ENCODE results near the gene S100PBP. TPM values are rescaled to one million over a fixed set of nuclear protein-coding genes. Genes with fewer than 3 reads are reported as not detected.

S100PBP gene
- total and polyA plus RNA-seq, 10 of the 15 experiments (the other 5 are each of a cell fraction or from before 2014, with no cell fraction given) = 17.0 to 98.3 (median 40.6) TPM

DNA sequence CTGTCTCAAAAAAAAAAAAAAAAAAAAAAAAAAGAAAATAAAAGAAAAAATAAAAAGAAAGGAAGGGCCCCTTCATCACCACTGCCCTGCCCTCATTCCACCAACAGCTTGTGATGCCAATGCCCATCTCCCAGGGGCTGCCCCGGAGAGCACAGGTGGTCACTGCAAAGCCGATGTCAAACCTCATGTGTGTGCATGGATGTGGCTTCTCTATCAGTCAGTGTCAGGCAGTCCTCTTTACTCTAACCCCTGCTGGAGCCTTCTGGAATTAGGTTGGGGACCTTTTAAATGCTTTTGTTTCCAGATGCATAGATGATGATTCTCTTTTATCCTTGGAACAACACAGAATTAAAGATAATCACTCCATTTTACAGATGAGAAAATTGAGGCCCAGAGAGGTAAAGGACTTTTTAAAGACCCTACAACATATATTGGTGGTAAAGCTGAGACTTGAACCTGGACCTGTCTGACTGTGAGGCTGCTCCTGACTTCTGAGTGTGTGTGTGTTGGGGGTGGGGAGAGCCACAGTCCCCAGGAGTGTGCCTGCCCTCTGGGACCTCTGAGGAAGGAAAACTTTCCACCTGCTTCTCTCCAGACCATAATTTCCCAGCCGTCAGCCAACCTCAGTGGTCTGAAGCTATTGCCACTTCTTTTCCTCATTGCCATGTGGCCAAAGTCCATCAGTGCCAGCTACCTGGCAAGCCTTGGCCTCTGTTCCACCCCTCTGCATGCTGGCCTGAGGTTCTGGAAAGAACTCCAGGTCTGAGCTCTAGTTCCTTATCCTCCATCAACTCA, 86.7 kb downstream of the S100PBP start:
- Histone ChIP-seq H3K4me3 (no peak overlapping the region), H3K27me3 (replicated peaks in 1 of 2; ENCODE audit: control insufficient read depth in 2 of 2, insufficient read depth in 2 of 2, low read length in 1 of 2) (peaks cover 3 to 7% of the 10 kb centered on the region in 2 experiments), H3K9me3 (replicated peaks; ENCODE audit: control insufficient read depth, insufficient read depth, low read length) (no peaks in the 10 kb centered on the region), H2AFZ (ENCODE audit: control insufficient read depth, low read depth, low read length) (no peak overlapping the region), H3K79me2 (ENCODE audit: control insufficient read depth, insufficient read depth, low read length) (no peaks in the 10 kb centered on the region), H3K4me1 (ENCODE audit: control insufficient read depth, insufficient read depth, low read length) (no peaks in the 10 kb centered on the region), H3K4me2 (ENCODE audit: control insufficient read depth, insufficient read depth) (no peak overlapping the region), H4K20me1 (ENCODE audit: control insufficient read depth, insufficient read depth) (no peaks in the 10 kb centered on the region), H3K36me3 (ENCODE audit: control insufficient read depth in 2 of 2, insufficient read depth in 2 of 2, low read length in 1 of 2) (no peaks in the 10 kb centered on the region), H3K9ac (ENCODE audit: control insufficient read depth, insufficient read depth, low read length) (no peak overlapping the region), H3K27ac (ENCODE audit: control insufficient read depth, insufficient read depth) (no peak overlapping the region)
- CTCF ChIA-PET = no interaction called here
- SMC1A ChIA-PET (ENCODE audit: uncharacterized antibody, unreplicated experiment) = interaction anchor here (1.1 to 1.2 kb wide), 3 partner anchors 23 to 150 kb away, joined by 3 read pairs; no protein-coding TSS in a partner anchor
- ATAC-seq (no peak), FAIRE-seq (no peak), DNase-seq (ENCODE audit: low read depth, low spot score) (no peak)
- in situ Hi-C loops (cut with MboI) = no loop called here
- 58% methylated on average over 3 of the region's 3 CpGs for WGBS (ENCODE audit: insufficient coverage, insufficient replicate concordance, low lambda C conversion rate, missing lambda C conversion rate)
- no TSS peak for BruUV-seq (replicated peaks)
- intact Hi-C loops (cut with micrococcal nuclease; ENCODE audit: unreplicated experiment) = no loop called here
- RAD21 ChIA-PET (ENCODE audit: unreplicated experiment) = no interaction called here
- POLR2A ChIA-PET = interaction anchor here (0.5 to 1.0 kb wide), 2 partner anchors 46 to 181 kb away, joined by 3 to 6 read pairs; no protein-coding TSS in a partner anchor
- TF ChIP-seq BHLHE40 (IDR thresholded peaks at IDR 0.05; ENCODE audit: borderline replicate concordance in 1 of 2, low read depth in 2 of 2, low read length in 1 of 2) (no peak), SMARCA5 (IDR thresholded peaks at IDR 0.05) (no peak), MEF2A (IDR thresholded peaks at IDR 0.05; ENCODE audit: insufficient read depth, low read depth, low read length) (no peak), WRNIP1 (IDR thresholded peaks at IDR 0.05; ENCODE audit: borderline replicate concordance, low read depth, low read length) (no peak), FOXM1 (IDR thresholded peaks at IDR 0.05; ENCODE audit: low read depth, low read length) (no peak), SREBF1 (IDR thresholded peaks at IDR 0.05; ENCODE audit: low read length) (no peak), KAT2A (conservative IDR thresholded peaks at IDR 0.05; ENCODE audit: control insufficient read depth, low read depth, low read length) (no peak), DPF2 (IDR thresholded peaks at IDR 0.05) (no peak), LARP7 (IDR thresholded peaks at IDR 0.05) (no peak), SUZ12 (IDR thresholded peaks at IDR 0.05; ENCODE audit: unreplicated experiment) (no peak), CREM (IDR thresholded peaks at IDR 0.05; ENCODE audit: low read depth) (no peak), ZSCAN29 (IDR thresholded peaks at IDR 0.05) (no peak), SRF (IDR thresholded peaks at IDR 0.05; ENCODE audit: low read depth in 2 of 2, low read length in 2 of 2) (no peak), HCFC1 (IDR thresholded peaks at IDR 0.05; ENCODE audit: low read length) (no peak)
- TF ChIP-seq, protein P1, sequence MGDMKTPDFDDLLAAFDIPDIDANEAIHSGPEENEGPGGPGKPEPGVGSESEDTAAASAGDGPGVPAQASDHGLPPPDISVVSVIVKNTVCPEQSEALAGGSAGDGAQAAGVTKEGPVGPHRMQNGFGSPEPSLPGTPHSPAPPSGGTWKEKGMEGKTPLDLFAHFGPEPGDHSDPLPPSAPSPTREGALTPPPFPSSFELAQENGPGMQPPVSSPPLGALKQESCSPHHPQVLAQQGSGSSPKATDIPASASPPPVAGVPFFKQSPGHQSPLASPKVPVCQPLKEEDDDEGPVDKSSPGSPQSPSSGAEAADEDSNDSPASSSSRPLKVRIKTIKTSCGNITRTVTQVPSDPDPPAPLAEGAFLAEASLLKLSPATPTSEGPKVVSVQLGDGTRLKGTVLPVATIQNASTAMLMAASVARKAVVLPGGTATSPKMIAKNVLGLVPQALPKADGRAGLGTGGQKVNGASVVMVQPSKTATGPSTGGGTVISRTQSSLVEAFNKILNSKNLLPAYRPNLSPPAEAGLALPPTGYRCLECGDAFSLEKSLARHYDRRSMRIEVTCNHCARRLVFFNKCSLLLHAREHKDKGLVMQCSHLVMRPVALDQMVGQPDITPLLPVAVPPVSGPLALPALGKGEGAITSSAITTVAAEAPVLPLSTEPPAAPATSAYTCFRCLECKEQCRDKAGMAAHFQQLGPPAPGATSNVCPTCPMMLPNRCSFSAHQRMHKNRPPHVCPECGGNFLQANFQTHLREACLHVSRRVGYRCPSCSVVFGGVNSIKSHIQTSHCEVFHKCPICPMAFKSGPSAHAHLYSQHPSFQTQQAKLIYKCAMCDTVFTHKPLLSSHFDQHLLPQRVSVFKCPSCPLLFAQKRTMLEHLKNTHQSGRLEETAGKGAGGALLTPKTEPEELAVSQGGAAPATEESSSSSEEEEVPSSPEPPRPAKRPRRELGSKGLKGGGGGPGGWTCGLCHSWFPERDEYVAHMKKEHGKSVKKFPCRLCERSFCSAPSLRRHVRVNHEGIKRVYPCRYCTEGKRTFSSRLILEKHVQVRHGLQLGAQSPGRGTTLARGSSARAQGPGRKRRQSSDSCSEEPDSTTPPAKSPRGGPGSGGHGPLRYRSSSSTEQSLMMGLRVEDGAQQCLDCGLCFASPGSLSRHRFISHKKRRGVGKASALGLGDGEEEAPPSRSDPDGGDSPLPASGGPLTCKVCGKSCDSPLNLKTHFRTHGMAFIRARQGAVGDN (IDR thresholded peaks at IDR 0.05) = no peak
- TF ChIP-seq, protein P2, sequence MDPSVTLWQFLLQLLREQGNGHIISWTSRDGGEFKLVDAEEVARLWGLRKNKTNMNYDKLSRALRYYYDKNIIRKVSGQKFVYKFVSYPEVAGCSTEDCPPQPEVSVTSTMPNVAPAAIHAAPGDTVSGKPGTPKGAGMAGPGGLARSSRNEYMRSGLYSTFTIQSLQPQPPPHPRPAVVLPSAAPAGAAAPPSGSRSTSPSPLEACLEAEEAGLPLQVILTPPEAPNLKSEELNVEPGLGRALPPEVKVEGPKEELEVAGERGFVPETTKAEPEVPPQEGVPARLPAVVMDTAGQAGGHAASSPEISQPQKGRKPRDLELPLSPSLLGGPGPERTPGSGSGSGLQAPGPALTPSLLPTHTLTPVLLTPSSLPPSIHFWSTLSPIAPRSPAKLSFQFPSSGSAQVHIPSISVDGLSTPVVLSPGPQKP (IDR thresholded peaks at IDR 0.05; ENCODE audit: low read depth, low read length) = no peak
- TF ChIP-seq, protein P3, sequence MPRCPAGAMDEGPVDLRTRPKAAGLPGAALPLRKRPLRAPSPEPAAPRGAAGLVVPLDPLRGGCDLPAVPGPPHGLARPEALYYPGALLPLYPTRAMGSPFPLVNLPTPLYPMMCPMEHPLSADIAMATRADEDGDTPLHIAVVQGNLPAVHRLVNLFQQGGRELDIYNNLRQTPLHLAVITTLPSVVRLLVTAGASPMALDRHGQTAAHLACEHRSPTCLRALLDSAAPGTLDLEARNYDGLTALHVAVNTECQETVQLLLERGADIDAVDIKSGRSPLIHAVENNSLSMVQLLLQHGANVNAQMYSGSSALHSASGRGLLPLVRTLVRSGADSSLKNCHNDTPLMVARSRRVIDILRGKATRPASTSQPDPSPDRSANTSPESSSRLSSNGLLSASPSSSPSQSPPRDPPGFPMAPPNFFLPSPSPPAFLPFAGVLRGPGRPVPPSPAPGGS (IDR thresholded peaks at IDR 0.05; ENCODE audit: borderline replicate concordance, insufficient read depth, low read depth, low read length, poor library complexity, severe bottlenecking) = no peak
- TF ChIP-seq, protein P4, sequence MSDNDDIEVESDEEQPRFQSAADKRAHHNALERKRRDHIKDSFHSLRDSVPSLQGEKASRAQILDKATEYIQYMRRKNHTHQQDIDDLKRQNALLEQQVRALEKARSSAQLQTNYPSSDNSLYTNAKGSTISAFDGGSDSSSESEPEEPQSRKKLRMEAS (IDR thresholded peaks at IDR 0.05; ENCODE audit: low read depth, low read length) = no peak

Measured in GM12878 (cell line).